ENCODE results near the gene TNKS2.

DNA sequence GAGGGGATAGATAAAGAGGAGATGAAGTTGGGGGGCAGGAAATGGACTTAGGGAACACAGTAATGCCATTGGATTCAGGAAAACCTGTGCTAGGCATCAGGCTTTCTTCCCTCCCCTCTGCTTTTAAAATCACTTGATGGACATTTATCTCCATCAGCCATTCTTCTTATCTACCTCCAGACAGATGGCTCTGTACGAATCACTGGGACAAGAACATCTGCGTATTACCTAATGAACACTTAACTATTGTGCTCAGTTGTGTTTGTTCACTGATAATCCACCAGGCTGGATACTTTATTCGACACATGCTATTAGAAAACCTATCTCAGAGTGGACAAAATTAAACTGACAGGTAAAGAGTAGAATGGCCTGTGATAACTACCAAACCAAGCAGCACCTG, 40.0 kb downstream of the TNKS2 start:
- TF ChIP-seq, protein P1, sequence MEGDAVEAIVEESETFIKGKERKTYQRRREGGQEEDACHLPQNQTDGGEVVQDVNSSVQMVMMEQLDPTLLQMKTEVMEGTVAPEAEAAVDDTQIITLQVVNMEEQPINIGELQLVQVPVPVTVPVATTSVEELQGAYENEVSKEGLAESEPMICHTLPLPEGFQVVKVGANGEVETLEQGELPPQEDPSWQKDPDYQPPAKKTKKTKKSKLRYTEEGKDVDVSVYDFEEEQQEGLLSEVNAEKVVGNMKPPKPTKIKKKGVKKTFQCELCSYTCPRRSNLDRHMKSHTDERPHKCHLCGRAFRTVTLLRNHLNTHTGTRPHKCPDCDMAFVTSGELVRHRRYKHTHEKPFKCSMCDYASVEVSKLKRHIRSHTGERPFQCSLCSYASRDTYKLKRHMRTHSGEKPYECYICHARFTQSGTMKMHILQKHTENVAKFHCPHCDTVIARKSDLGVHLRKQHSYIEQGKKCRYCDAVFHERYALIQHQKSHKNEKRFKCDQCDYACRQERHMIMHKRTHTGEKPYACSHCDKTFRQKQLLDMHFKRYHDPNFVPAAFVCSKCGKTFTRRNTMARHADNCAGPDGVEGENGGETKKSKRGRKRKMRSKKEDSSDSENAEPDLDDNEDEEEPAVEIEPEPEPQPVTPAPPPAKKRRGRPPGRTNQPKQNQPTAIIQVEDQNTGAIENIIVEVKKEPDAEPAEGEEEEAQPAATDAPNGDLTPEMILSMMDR (conservative IDR thresholded peaks at IDR 0.05 in 1 of 2, IDR thresholded peaks at IDR 0.05 in 1 of 2; ENCODE audit: extremely low read depth in 1 of 2, insufficient read depth in 1 of 2, low read depth in 1 of 2, low read length in 2 of 2): no peak
- no peak for TF ChIP-seq EZH2 (IDR thresholded peaks at IDR 0.05; ENCODE audit: borderline replicate concordance, low read length)
